ENCODE results near the gene UNC93A. TPM values are rescaled to one million over a fixed set of nuclear protein-coding genes. Genes with fewer than 3 reads are reported as not detected.

The UNC93A gene
- total and polyA plus RNA-seq, 2 donors (not counting 3 experiments of a cell fraction or from before 2014, with no cell fraction given) = not detected

- Histone ChIP-seq H3K9me1 (replicated peaks; ENCODE audit: control insufficient read depth, extremely low read depth, insufficient read depth, low read length) (no peaks in the 10 kb centered on the region), H3K4me2 (ENCODE audit: insufficient read depth, low read length) (no peak overlapping the region), H3K4me1 (ENCODE audit: control insufficient read depth, extremely low read depth, insufficient read depth, low read length) (no peaks in the 10 kb centered on the region), H3K4me3 (replicated peaks in 1 of 3; ENCODE audit: insufficient read depth in 1 of 3, low read depth in 1 of 3, low read length in 3 of 3) (no peak overlapping the region), H3K27me3 (ENCODE audit: control insufficient read depth in 2 of 2, insufficient read depth in 2 of 2, low read length in 2 of 2) (no peaks in the 10 kb centered on the region), H3K9me3 (replicated peaks; ENCODE audit: control insufficient read depth, insufficient read depth, low read length) (no peaks in the 10 kb centered on the region), H2AFZ (ENCODE audit: low read depth, low read length) (no peak overlapping the region), H3K79me2 (ENCODE audit: control insufficient read depth, insufficient read depth, low read length) (no peaks in the 10 kb centered on the region), H3K36me3 (ENCODE audit: control insufficient read depth in 2 of 2, extremely low read depth in 1 of 2, insufficient read depth in 2 of 2, low read length in 2 of 2) (no peaks in the 10 kb centered on the region), H3K27ac (ENCODE audit: insufficient read depth, low read depth, low read length) (no peak overlapping the region), H4K20me1 (replicated peaks; ENCODE audit: control insufficient read depth, extremely low read depth, insufficient read depth, low read length) (no peaks in the 10 kb centered on the region), H3K9ac (replicated peaks; ENCODE audit: extremely low read depth, insufficient read depth, low read length) (no peak overlapping the region)
- DNase-seq (ENCODE audit: low read depth, low spot score) = no peak
- no peak for TF ChIP-seq CTCF (IDR thresholded peaks at IDR 0.05; ENCODE audit: extremely low read depth in 1 of 2, insufficient read depth in 1 of 2, low read depth in 1 of 2, low read length in 2 of 2)
- TF ChIP-seq POLR2A (IDR thresholded peaks at IDR 0.05; ENCODE audit: low read depth, low read length) = no peak
- no peak for TF ChIP-seq MYC (IDR thresholded peaks at IDR 0.05; ENCODE audit: low read depth, low read length)
- TF ChIP-seq EZH2 (IDR thresholded peaks at IDR 0.05; ENCODE audit: borderline replicate concordance, low read depth, low read length, severe bottlenecking) = no peak
- no peak for TF ChIP-seq GATA2 (IDR thresholded peaks at IDR 0.05; ENCODE audit: insufficient read depth, insufficient read length, low read depth, low read length)
- TF ChIP-seq MAX (IDR thresholded peaks at IDR 0.05; ENCODE audit: insufficient read depth, insufficient read length) = no peak
- TF ChIP-seq FOS (IDR thresholded peaks at IDR 0.05; ENCODE audit: borderline replicate concordance, insufficient read depth, low read length) = no peak
- TF ChIP-seq POLR2AphosphoS5 (IDR thresholded peaks at IDR 0.05; ENCODE audit: insufficient read depth, low read depth, low read length) = no peak
- no peak for TF ChIP-seq JUN (IDR thresholded peaks at IDR 0.05; ENCODE audit: borderline replicate concordance, insufficient read depth, insufficient read length, low read depth)
- intact Hi-C loops (cut with micrococcal nuclease) = loop anchor here (2.0 kb wide), 1 partner anchor 59 kb away; no protein-coding TSS in a partner anchor
- POLR2A ChIA-PET = no interaction called here
- dilution Hi-C loops (cut with MboI; ENCODE audit: extremely low pct_ligation_motif_present, low sequenced_read_pairs) = no loop called here
- CTCF ChIA-PET = interaction anchor here (2.1 to 2.7 kb wide), 3 partner anchors 60 to 73 kb away, joined by 12 to 19 read pairs (median 14); no protein-coding TSS in a partner anchor
- no peak for FAIRE-seq
- no TSS peak for BruUV-seq (replicated peaks)
Measured at GRCh38 chr6:167291623-167292300, 647 bp downstream of the UNC93A start.
